GM12878 (cell line): ENCODE data around the gene LCAT. TPM values are rescaled to one million over a fixed set of nuclear protein-coding genes. Genes with fewer than 3 reads are reported as not detected.

Source experiments
- ATAC-seq: fragments of 200-7000 bp; cut with Tn5 transposase; 3 replicates; pipeline ENCODE4 v1.9.1; 2020; ENCODE audit warnings: mild to moderate bottlenecking, moderate library complexity
- BruUV-seq: library from RNA; stranded (reverse); fragments of 400-500 nt; replicated peaks from 2 replicates; lab custom pipeline; 2021; lab: Mats Ljungman, UMichigan
- CTCF ChIA-PET: fragments of 300-600 bp; sonication (Branson Sonifier 250); formaldehyde crosslinking; extraction: SDS; loops from one replicate; lab custom pipeline; 2021; ENCODE audit warnings: inconsistent platforms; lab: Yijun Ruan, JAX
- POLR2A ChIA-PET: fragments of 350-600 bp; formaldehyde crosslinking; extraction: SDS; loops from one replicate; lab custom pipeline; 2021; ENCODE audit warnings: inconsistent platforms; lab: Charles Lee
- RAD21 ChIA-PET: fragments of 300-600 bp; sonication (Branson Sonifier 250); formaldehyde crosslinking; loops from one replicate; lab custom pipeline; 2023; ENCODE audit warnings: antibody characterized with exemption; ENCODE audit not compliant: unreplicated experiment; lab: Charles Lee
- SMC1A ChIA-PET: fragments of 300-600 bp; sonication (Branson Sonifier 250); formaldehyde crosslinking; loops from one replicate; lab custom pipeline; 2023; ENCODE audit not compliant: unreplicated experiment, uncharacterized antibody; lab: Charles Lee
- DNase-seq: peaks from one replicate; pipeline ENCODE4 v3.0.0-alpha.2; 2011; ENCODE audit warnings: low read depth, low spot score
- FAIRE-seq: peaks from 3 replicates; lab custom pipeline; 2011; peaks lifted over from hg19 to GRCh38; lab: Jason Lieb, UNC
- H2AFZ ChIP-seq: 2 replicates; pipeline ENCODE4 v1.6.0; 2011; ENCODE audit warnings: low read depth, low read length, control low read depth; ENCODE audit not compliant: control insufficient read depth
- H3K27ac ChIP-seq: 2 replicates; pipeline ENCODE4 v1.5.1; 2011; ENCODE audit warnings: control low read depth; ENCODE audit not compliant: control insufficient read depth, insufficient read depth
- H3K27me3 ChIP-seq, 2 experiments: replicated peaks in 1 of 2; 2 replicates each; pipeline versions ENCODE4 v1.6.0 to v1.6.1; 2011; ENCODE audit warnings: low read length in 1 of 2; ENCODE audit not compliant: control insufficient read depth in 2 of 2, insufficient read depth in 2 of 2
- H3K36me3 ChIP-seq, 2 experiments: 2 replicates each; pipeline ENCODE4 v1.5.1; 2011; ENCODE audit warnings: low read length in 1 of 2; ENCODE audit not compliant: control insufficient read depth in 2 of 2, insufficient read depth in 2 of 2
- H3K4me1 ChIP-seq: 2 replicates; pipeline ENCODE4 v1.6.1; 2011; ENCODE audit warnings: mild to moderate bottlenecking, low read length, moderate library complexity, mixed read lengths; ENCODE audit not compliant: control insufficient read depth, insufficient read depth
- H3K4me2 ChIP-seq: 2 replicates; pipeline ENCODE4 v1.6.0; 2011; ENCODE audit warnings: control low read depth; ENCODE audit not compliant: control insufficient read depth, insufficient read depth
- H3K4me3 ChIP-seq: fragments of 200-600 bp; sonication (generic); 2 replicates; pipeline ENCODE4 v1.5.1; 2016
- H3K79me2 ChIP-seq: 2 replicates; pipeline ENCODE4 v1.6.0; 2011; ENCODE audit warnings: low read length; ENCODE audit not compliant: control insufficient read depth, insufficient read depth
- H3K9ac ChIP-seq: 2 replicates; pipeline ENCODE4 v1.8.0; 2011; ENCODE audit warnings: low read length, control low read depth, mixed read lengths; ENCODE audit not compliant: control insufficient read depth, insufficient read depth
- H3K9me3 ChIP-seq: replicated peaks from 3 replicates; pipeline ENCODE4 v1.5.1; 2011; ENCODE audit warnings: mild to moderate bottlenecking, low read length; ENCODE audit not compliant: control insufficient read depth, insufficient read depth
- H4K20me1 ChIP-seq: 2 replicates; pipeline ENCODE4 v1.6.0; 2011; ENCODE audit not compliant: control insufficient read depth, insufficient read depth
- CHD1 ChIP-seq: IDR thresholded peaks from 2 replicates; pipeline ENCODE4 v1.6.1; 2012; ENCODE audit warnings: low read depth, low read length, improper control_type of control experiment
- CHD4 ChIP-seq: fragments of 200-600 bp; sonication (generic); IDR thresholded peaks from 2 replicates; pipeline ENCODE4 v1.6.1; 2016; ENCODE audit warnings: mild to moderate bottlenecking
- GATAD2B ChIP-seq: fragments of 450-650 bp; conservative IDR thresholded peaks from 2 replicates; pipeline ENCODE4 v1.6.1; 2017; ENCODE audit warnings: low read depth, mild to moderate bottlenecking, moderate library complexity
- JUNB ChIP-seq: IDR thresholded peaks from 2 replicates; pipeline ENCODE4 v1.6.1; 2016; ENCODE audit warnings: antibody characterized with exemption, mild to moderate bottlenecking
- MEF2A ChIP-seq: IDR thresholded peaks from 2 replicates; pipeline ENCODE4 v1.6.1; 2011; ENCODE audit warnings: low read depth, mild to moderate bottlenecking, low read length, moderate library complexity; ENCODE audit not compliant: insufficient read depth
- MYC ChIP-seq: IDR thresholded peaks from 2 replicates; pipeline ENCODE4 v1.6.1; 2011; ENCODE audit warnings: mild to moderate bottlenecking, low read length, moderate library complexity, inconsistent platforms; ENCODE audit not compliant: insufficient read depth, insufficient replicate concordance, insufficient read length, severe bottlenecking
- SP1 ChIP-seq: IDR thresholded peaks from one replicate; pipeline ENCODE4 v1.6.1; 2011; ENCODE audit warnings: low read depth, low read length
- WGBS: methylation state at CpG from one replicate; pipeline ENCODE4 v1.1.6; 2016; ENCODE audit warnings: low lambda C conversion rate; ENCODE audit not compliant: insufficient replicate concordance, insufficient coverage; ENCODE audit errors: missing lambda C conversion rate; 5-methylcytosine and 5-hydroxymethylcytosine counted together
- in situ Hi-C: fragments of 300-500 bp; cut with MboI; formaldehyde crosslinking; loops from 9 replicates; pipeline ENCODE4 v1.14.3; 2018; ENCODE audit warnings: mixed read lengths
- intact Hi-C: fragments of 100-400 bp; cut with micrococcal nuclease; formaldehyde crosslinking; loops from one replicate; pipeline ENCODE4 v1.14.2; 2022; ENCODE audit not compliant: unreplicated experiment
- polyA plus RNA-seq, 11 experiments: library from polyadenylated mRNA; depleted of rRNA in 4 of 11; unstranded in 6 of 11; stranded (reverse) in 5 of 11; fragments of >200 nt; fragmentation: Nextera tagmentation in 4 of 11; fragmentation: Illumina TruSeq in 1 of 11; extraction: Ambion mirVana in 4 of 11; extraction: Trizol in 1 of 11; gene quantifications; 1 replicate in 1 of 11; 2 replicates in 10 of 11; pipeline versions ENCODE4 v1.2.1 to v1.2.3, GENCODE V29; 2011 to 2016; ENCODE audit warnings: inconsistent platforms in 2 of 11, missing spikeins in 2 of 11, low read depth in 1 of 11
- total RNA-seq, 4 experiments: library from RNA; depleted of rRNA in 3 of 4; stranded (reverse); fragments of >200 nt in 3 of 4; fragmentation: Illumina TruSeq in 1 of 4; extraction: Trizol in 1 of 4; gene quantifications; 2 replicates each; pipeline versions ENCODE4 v1.2.1 to v1.2.3, GENCODE V29; 2013 to 2021
- TF ChIP-seq, protein P1 (sequence below): fragments of 450-650 bp; formaldehyde crosslinking; IDR thresholded peaks from 2 replicates; pipeline ENCODE4 v1.4.0; 2020; ENCODE audit warnings: mild to moderate bottlenecking, moderate library complexity
- TF ChIP-seq, protein P2 (sequence below): IDR thresholded peaks from 2 replicates; pipeline ENCODE4 v1.6.1; 2012; ENCODE audit warnings: low read depth, low read length, improper control_type of control experiment
- TF ChIP-seq, protein P3 (sequence below): IDR thresholded peaks from 2 replicates; pipeline ENCODE4 v1.6.1; 2011; ENCODE audit warnings: low read depth, low read length, improper control_type of control experiment, borderline replicate concordance

Gene LCAT
- total and polyA plus RNA-seq, 10 of the 15 experiments (the other 5 are each of a cell fraction or from before 2014, with no cell fraction given), result 0.61 to 11.7 (median 3.3) TPM

DNA sequence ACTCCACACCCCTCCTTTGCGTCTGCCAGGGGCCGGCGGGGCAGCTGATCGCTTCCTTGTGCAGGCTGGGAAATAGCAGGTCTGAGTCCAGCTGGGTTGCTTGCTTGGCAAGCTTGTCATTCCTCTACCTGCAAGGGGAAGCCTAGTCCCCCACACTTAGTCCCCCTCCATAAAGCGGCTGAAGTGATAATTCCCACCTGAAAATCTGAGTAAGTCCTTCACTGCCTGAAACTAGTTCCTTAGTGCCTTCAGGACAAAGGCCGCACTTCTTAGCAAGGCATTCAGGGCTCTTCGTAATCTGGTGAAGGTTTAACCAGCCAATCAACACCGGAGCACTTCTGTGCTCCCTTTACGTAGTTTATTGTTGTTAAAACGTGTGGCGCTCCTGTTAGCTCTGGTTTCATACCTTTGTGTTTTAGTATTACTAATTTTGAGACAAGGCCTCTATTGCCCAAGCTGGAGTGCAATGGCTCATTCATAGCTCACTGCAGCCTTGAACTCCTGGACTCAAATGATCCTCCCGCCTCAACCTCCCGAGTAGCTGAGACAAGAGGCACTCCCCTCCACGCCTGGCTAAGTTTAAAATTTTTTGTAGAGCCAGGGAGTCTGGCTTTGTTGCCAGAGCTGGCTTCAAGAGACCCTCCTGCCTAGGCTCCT, 50.0 kb downstream of the LCAT start:
- Histone ChIP-seq H3K4me1 (peaks cover 7% of the 10 kb centered on the region), H3K27ac (peak overlapping the region; percentile 79), H3K36me3 (no peaks in the 10 kb centered on the region; a peak in 1 of 4 replicates), H3K4me2 (peak overlapping the region; percentile 79), H3K79me2 (peaks cover 24% of the 10 kb centered on the region), H4K20me1 (no peaks in the 10 kb centered on the region), H3K27me3 (no peaks in the 10 kb centered on the region), H3K9me3 (no peaks in the 10 kb centered on the region), H2AFZ (peak overlapping the region; percentile 87)
- WGBS, result 24% methylated on average over 14 of the region's 14 CpGs
- POLR2A ChIA-PET, result interaction anchor here (0.5 to 1.1 kb wide), 2 partner anchors 48 to 856 kb away, joined by 3 to 4 read pairs; partner anchors contain the start of gene NUTF2
- in situ Hi-C loops (no loop called here), intact Hi-C loops (loop anchor here (5.0 kb wide), 1 partner anchor 33 kb away; no protein-coding TSS in a partner anchor)
- SMC1A ChIA-PET, result interaction anchor here (1.1 to 3.0 kb wide), 3 partner anchors 10 to 48 kb away, joined by 4 to 14 read pairs (median 4); partner anchors contain the start of gene NUTF2
- FAIRE-seq (no peak), DNase-seq (no peak), ATAC-seq (no peak)
- CTCF ChIA-PET, result interaction anchor here (1.2 to 3.4 kb wide), 2 partner anchors 10 to 43 kb away, joined by 3 to 27 read pairs; partner anchors contain the start of genes NRN1L and PSMB10
- TF ChIP-seq MYC (no peak), MEF2A (no peak), CHD4 (no peak), CHD1 (no peak), JUNB (no peak), GATAD2B (no peak), SP1 (no peak)
- TF ChIP-seq, protein P1, sequence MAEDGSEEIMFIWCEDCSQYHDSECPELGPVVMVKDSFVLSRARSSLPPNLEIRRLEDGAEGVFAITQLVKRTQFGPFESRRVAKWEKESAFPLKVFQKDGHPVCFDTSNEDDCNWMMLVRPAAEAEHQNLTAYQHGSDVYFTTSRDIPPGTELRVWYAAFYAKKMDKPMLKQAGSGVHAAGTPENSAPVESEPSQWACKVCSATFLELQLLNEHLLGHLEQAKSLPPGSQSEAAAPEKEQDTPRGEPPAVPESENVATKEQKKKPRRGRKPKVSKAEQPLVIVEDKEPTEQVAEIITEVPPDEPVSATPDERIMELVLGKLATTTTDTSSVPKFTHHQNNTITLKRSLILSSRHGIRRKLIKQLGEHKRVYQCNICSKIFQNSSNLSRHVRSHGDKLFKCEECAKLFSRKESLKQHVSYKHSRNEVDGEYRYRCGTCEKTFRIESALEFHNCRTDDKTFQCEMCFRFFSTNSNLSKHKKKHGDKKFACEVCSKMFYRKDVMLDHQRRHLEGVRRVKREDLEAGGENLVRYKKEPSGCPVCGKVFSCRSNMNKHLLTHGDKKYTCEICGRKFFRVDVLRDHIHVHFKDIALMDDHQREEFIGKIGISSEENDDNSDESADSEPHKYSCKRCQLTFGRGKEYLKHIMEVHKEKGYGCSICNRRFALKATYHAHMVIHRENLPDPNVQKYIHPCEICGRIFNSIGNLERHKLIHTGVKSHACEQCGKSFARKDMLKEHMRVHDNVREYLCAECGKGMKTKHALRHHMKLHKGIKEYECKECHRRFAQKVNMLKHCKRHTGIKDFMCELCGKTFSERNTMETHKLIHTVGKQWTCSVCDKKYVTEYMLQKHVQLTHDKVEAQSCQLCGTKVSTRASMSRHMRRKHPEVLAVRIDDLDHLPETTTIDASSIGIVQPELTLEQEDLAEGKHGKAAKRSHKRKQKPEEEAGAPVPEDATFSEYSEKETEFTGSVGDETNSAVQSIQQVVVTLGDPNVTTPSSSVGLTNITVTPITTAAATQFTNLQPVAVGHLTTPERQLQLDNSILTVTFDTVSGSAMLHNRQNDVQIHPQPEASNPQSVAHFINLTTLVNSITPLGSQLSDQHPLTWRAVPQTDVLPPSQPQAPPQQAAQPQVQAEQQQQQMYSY, result no peak
- TF ChIP-seq, protein P2, sequence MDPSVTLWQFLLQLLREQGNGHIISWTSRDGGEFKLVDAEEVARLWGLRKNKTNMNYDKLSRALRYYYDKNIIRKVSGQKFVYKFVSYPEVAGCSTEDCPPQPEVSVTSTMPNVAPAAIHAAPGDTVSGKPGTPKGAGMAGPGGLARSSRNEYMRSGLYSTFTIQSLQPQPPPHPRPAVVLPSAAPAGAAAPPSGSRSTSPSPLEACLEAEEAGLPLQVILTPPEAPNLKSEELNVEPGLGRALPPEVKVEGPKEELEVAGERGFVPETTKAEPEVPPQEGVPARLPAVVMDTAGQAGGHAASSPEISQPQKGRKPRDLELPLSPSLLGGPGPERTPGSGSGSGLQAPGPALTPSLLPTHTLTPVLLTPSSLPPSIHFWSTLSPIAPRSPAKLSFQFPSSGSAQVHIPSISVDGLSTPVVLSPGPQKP, result no peak
- TF ChIP-seq, protein P3, sequence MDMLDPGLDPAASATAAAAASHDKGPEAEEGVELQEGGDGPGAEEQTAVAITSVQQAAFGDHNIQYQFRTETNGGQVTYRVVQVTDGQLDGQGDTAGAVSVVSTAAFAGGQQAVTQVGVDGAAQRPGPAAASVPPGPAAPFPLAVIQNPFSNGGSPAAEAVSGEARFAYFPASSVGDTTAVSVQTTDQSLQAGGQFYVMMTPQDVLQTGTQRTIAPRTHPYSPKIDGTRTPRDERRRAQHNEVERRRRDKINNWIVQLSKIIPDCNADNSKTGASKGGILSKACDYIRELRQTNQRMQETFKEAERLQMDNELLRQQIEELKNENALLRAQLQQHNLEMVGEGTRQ, result no peak
- TF ChIP-seq, all 136 proteins: peak for 0
- RAD21 ChIA-PET, result interaction anchor here (1.5 kb wide), 1 partner anchor 20 kb away, joined by 3 read pairs; no protein-coding TSS in a partner anchor
- BruUV-seq, result no TSS peak
- Histone ChIP-seq H3K4me3 (peak overlapping the region; percentile 83), H3K9ac (peak overlapping the region; percentile 86)
